Lung (tissue), 12 donors: ENCODE results near the gene CASR. TPM values are rescaled to one million over a fixed set of nuclear protein-coding genes. Genes with fewer than 3 reads are reported as not detected.
A peak's percentile ranks its signal among the peaks of the same experiment; 100 is the strongest.

Experiments used
- ATAC-seq: fragments of 200-7000 bp; cut with Tn5 transposase; one replicate; pipeline ENCODE4 v1.9.1; 2020; ENCODE audit warnings: moderate number of reproducible peaks; ENCODE audit not compliant: insufficient read depth, low FRiP score
- DNase-seq, 3 donors: peaks; one replicate each; pipeline ENCODE4 v3.0.0-alpha.2; 2013 to 2017
- H3K27ac ChIP-seq, 2 donors: one replicate each; pipeline ENCODE4 v1.5.1; 2013; ENCODE audit warnings: mild to moderate bottlenecking in 2 of 2, moderate library complexity in 2 of 2, control low read depth in 1 of 2, inconsistent platforms in 1 of 2, low read depth in 1 of 2, low read length in 1 of 2
- H3K27me3 ChIP-seq, 3 donors: one replicate each; pipeline ENCODE4 v1.5.1; 2013; ENCODE audit warnings: low read length in 2 of 3; ENCODE audit not compliant: control insufficient read depth in 3 of 3, insufficient read depth in 3 of 3
- H3K36me3 ChIP-seq, 4 donors: one replicate each; pipeline ENCODE4 v1.5.1; 2013; ENCODE audit warnings: low read length in 4 of 4, mild to moderate bottlenecking in 1 of 4, moderate library complexity in 1 of 4; ENCODE audit not compliant: control insufficient read depth in 4 of 4, insufficient read depth in 4 of 4
- H3K4me1 ChIP-seq, 5 donors: one replicate each; pipeline ENCODE4 v1.5.1; 2013; ENCODE audit warnings: low read length in 5 of 5, mild to moderate bottlenecking in 2 of 5, moderate library complexity in 1 of 5; ENCODE audit not compliant: control insufficient read depth in 5 of 5, insufficient read depth in 5 of 5
- H3K4me3 ChIP-seq: one replicate; pipeline ENCODE4 v1.5.1; 2013; ENCODE audit warnings: mild to moderate bottlenecking, control low read depth, moderate library complexity
- H3K9ac ChIP-seq, 2 donors: one replicate each; pipeline ENCODE4 v1.5.1; 2013; ENCODE audit warnings: low read length in 2 of 2, control low read depth in 1 of 2; ENCODE audit not compliant: insufficient read depth in 1 of 2
- H3K9me3 ChIP-seq, 4 donors: one replicate each; pipeline ENCODE4 v1.5.1; 2013; ENCODE audit warnings: low read length in 3 of 4, mild to moderate bottlenecking in 1 of 4, moderate library complexity in 1 of 4; ENCODE audit not compliant: control insufficient read depth in 4 of 4, insufficient read depth in 3 of 4
- WGBS, 2 donors: extraction: QIAGEN DNeasy Blood & Tissue Kit; methylation state at CpG; one replicate each; pipeline ENCODE4 v1.1.7; 2013; 5-methylcytosine and 5-hydroxymethylcytosine counted together
- polyA plus RNA-seq, 2 donors: library from polyadenylated mRNA; stranded (reverse); fragments of 200-250 nt; gene quantifications; one replicate each; pipeline ENCODE4 v1.2.1, GENCODE V29; 2013
- total RNA-seq, 2 donors: library from RNA; depleted of rRNA in 1 of 2; stranded (reverse); fragments of >200 nt in 1 of 2; gene quantifications; one replicate each; pipeline ENCODE4 v1.2.1, GENCODE V29; 2014 to 2021
- TF ChIP-seq, protein P1 (sequence below): IDR thresholded peaks from 2 replicates; pipeline ENCODE4 v1.5.1; 2012; ENCODE audit warnings: mild to moderate bottlenecking; ENCODE audit errors: control extremely low read depth, extremely low read depth
- donor health status: control.
- donor health status: control.
- donor health status: Bipolar disorder and iron deficiency.
- donor health status: healthy.
- donor health status: DM: yes; HTN: yes; CAD: no.

CASR gene
- total and polyA plus RNA-seq, 4 donors, result 0.02 to 0.40 (median 0.02) TPM; not detected in 1

- H3K36me3 ChIP-seq, result no peaks in the 10 kb centered on the region
Observed at GRCh38 chr3:122258757-122259371, 75.4 kb downstream of the CASR start.

GRCh38 chr3:122260206-122260605, 76.7 kb downstream of the CASR start:
- ATAC-seq (no peak), DNase-seq (peak in 2 of 3 donors; percentile 4 to 29)
- H3K27ac ChIP-seq, result no peak overlapping the region
- peaks cover 0 to 3% (median 0%) of the 10 kb centered on the region in 5 donors for H3K4me1 ChIP-seq
- H3K4me3 ChIP-seq, result no peak overlapping the region
- 64 to 74% methylated on average over 2 of the region's 2 CpGs for WGBS, 2 donors
- peaks cover 0 to 6% (median 3%) of the 10 kb centered on the region in 3 donors for H3K27me3 ChIP-seq
- TF ChIP-seq, protein P1, sequence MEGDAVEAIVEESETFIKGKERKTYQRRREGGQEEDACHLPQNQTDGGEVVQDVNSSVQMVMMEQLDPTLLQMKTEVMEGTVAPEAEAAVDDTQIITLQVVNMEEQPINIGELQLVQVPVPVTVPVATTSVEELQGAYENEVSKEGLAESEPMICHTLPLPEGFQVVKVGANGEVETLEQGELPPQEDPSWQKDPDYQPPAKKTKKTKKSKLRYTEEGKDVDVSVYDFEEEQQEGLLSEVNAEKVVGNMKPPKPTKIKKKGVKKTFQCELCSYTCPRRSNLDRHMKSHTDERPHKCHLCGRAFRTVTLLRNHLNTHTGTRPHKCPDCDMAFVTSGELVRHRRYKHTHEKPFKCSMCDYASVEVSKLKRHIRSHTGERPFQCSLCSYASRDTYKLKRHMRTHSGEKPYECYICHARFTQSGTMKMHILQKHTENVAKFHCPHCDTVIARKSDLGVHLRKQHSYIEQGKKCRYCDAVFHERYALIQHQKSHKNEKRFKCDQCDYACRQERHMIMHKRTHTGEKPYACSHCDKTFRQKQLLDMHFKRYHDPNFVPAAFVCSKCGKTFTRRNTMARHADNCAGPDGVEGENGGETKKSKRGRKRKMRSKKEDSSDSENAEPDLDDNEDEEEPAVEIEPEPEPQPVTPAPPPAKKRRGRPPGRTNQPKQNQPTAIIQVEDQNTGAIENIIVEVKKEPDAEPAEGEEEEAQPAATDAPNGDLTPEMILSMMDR, result no peak
- no peaks in the 10 kb centered on the region for H3K36me3 ChIP-seq
- H3K9me3 ChIP-seq, result no peaks in the 10 kb centered on the region
- H3K9ac ChIP-seq, result no peak overlapping the region

More at GRCh38 chr3:122258757-122259371, 75.4 kb downstream of the CASR start:
- H3K9ac ChIP-seq, result no peak overlapping the region
- no peak overlapping the region for H3K27ac ChIP-seq
- TF ChIP-seq, protein P1, result peak; percentile 34
- H3K27me3 ChIP-seq, result peaks cover 0 to 3% (median 3%) of the 10 kb centered on the region in 3 donors
- peak; percentile 93 for ATAC-seq
- H3K9me3 ChIP-seq, result no peaks in the 10 kb centered on the region
- no peak overlapping the region for H3K4me3 ChIP-seq
- 6 to 8% methylated on average over 7 of the region's 7 CpGs for WGBS, 2 donors
- DNase-seq, result peak; percentile 38 to 60 (median 52)
- peaks cover 0 to 3% (median 0%) of the 10 kb centered on the region in 5 donors for H3K4me1 ChIP-seq

GRCh38 chr3:122263058-122263457, 79.6 kb downstream of the CASR start:
- WGBS, 2 donors, result 86 to 94% methylated on average over 2 of the region's 2 CpGs
- Histone ChIP-seq H3K9ac (no peak overlapping the region), H3K27me3 (peaks cover 0 to 6% (median 3%) of the 10 kb centered on the region in 3 donors), H3K9me3 (no peaks in the 10 kb centered on the region), H3K36me3 (no peaks in the 10 kb centered on the region), H3K4me3 (no peak overlapping the region), H3K4me1 (no peaks in the 10 kb centered on the region), H3K27ac (no peak overlapping the region)
- TF ChIP-seq, protein P1, result no peak
- no peak for ATAC-seq
- no peak for DNase-seq
